H4 (cell line): ENCODE data around the gene NRXN3. TPM values are rescaled to one million over a fixed set of nuclear protein-coding genes. Genes with fewer than 3 reads are reported as not detected.

Experiments
- DNase-seq: peaks from one replicate; pipeline ENCODE4 v3.0.0-alpha.2; 2015; ENCODE audit warnings: low spot score
- total RNA-seq: library from RNA; depleted of rRNA; stranded (reverse); fragments of >200 nt; shearing (Covaris generic); gene quantifications from 2 replicates; pipeline ENCODE4 v1.2.3, GENCODE V29; 2014

NRXN3 gene
- total RNA-seq, 1 experiment from 2014 or later, result 0.37 TPM

- DNase-seq, result no peak
These were observed 1618.2 kb downstream of the NRXN3 start for GRCh38 chr14:79788346-79788745.

GRCh38 chr14:79791055-79791732 lies 1621.0 kb downstream of the NRXN3 start:
- no peak for DNase-seq

GRCh38 chr14:79802093-79802492 lies 1631.9 kb downstream of the NRXN3 start:
- DNase-seq, result no peak

- no peak for DNase-seq
These were observed 1635.5 kb downstream of the NRXN3 start for GRCh38 chr14:79805636-79806035.

- DNase-seq, result peak; percentile 36
These were observed 1639.9 kb downstream of the NRXN3 start for GRCh38 chr14:79809849-79810612.

GRCh38 chr14:79820866-79821535 lies 1650.8 kb downstream of the NRXN3 start:
- no peak for DNase-seq

GRCh38 chr14:79822034-79822433 lies 1651.9 kb downstream of the NRXN3 start:
- DNase-seq, result no peak

GRCh38 chr14:79825046-79825521 lies 1654.9 kb downstream of the NRXN3 start:
- DNase-seq, result peak; percentile 72

GRCh38 chr14:79826362-79826761 lies 1656.2 kb downstream of the NRXN3 start:
- DNase-seq, result no peak

- DNase-seq, result no peak
These were observed 1659.4 kb downstream of the NRXN3 start for GRCh38 chr14:79829405-79830166.

- DNase-seq, result no peak
These were observed 1661.2 kb downstream of the NRXN3 start for GRCh38 chr14:79831195-79831892.

GRCh38 chr14:79833781-79834180 lies 1663.6 kb downstream of the NRXN3 start:
- no peak for DNase-seq

GRCh38 chr14:79834868-79835267 lies 1664.7 kb downstream of the NRXN3 start:
- DNase-seq, result no peak

- DNase-seq, result no peak
These were observed 1666.4 kb downstream of the NRXN3 start for GRCh38 chr14:79836577-79836976.

- DNase-seq, result no peak
These were observed 1667.5 kb downstream of the NRXN3 start for GRCh38 chr14:79837699-79838098.

GRCh38 chr14:79840103-79840502 lies 1669.9 kb downstream of the NRXN3 start:
- DNase-seq, result no peak

- no peak for DNase-seq
These were observed 1670.7 kb downstream of the NRXN3 start for GRCh38 chr14:79840831-79841230.

GRCh38 chr14:79841433-79841832 lies 1671.3 kb downstream of the NRXN3 start:
- no peak for DNase-seq

GRCh38 chr14:79842270-79842669 lies 1672.1 kb downstream of the NRXN3 start:
- peak; percentile 50 for DNase-seq

GRCh38 chr14:79852950-79853744 lies 1683.0 kb downstream of the NRXN3 start:
- DNase-seq, result no peak
